HepG2 (cell line): ENCODE data around the gene CCDC183. TPM values are rescaled to one million over a fixed set of nuclear protein-coding genes. Genes with fewer than 3 reads are reported as not detected.

Source experiments
- GFI1 ChIP-seq: sonication (generic); formaldehyde crosslinking; IDR thresholded peaks from 2 replicates; pipeline ENCODE4 v1.5.0; 2020; ENCODE audit warnings: missing genetic modification reagents, mild to moderate bottlenecking, borderline replicate concordance
- HIC2 ChIP-seq: sonication (generic); formaldehyde crosslinking; IDR thresholded peaks from 2 replicates; pipeline ENCODE4 v1.9.0; 2022; ENCODE audit warnings: low read depth, missing genetic modification reagents
- HNF4A ChIP-seq: sonication (generic); formaldehyde crosslinking; IDR thresholded peaks from 2 replicates; pipeline ENCODE4 v1.4.0; 2020; ENCODE audit warnings: missing genetic modification reagents
- HNRNPH1 ChIP-seq: fragments of 200-400 bp; formaldehyde crosslinking; optimal IDR thresholded peaks from 2 replicates; pipeline ENCODE3; 2017; ENCODE audit warnings: mild to moderate bottlenecking, low read depth, low read length
- KLF12 ChIP-seq: sonication (generic); formaldehyde crosslinking; IDR thresholded peaks from 2 replicates; pipeline ENCODE4 v1.4.0; 2020; ENCODE audit warnings: missing genetic modification reagents, borderline replicate concordance
- MXD4 ChIP-seq: IDR thresholded peaks from 2 replicates; pipeline ENCODE4 v1.6.1; 2016; ENCODE audit warnings: mild to moderate bottlenecking, missing biosample characterization, missing genetic modification reagents
- NBN ChIP-seq: fragments of 450-650 bp; conservative IDR thresholded peaks from 2 replicates; pipeline ENCODE4 v1.6.1; 2017
- NR3C1 ChIP-seq: sonication (generic); formaldehyde crosslinking; IDR thresholded peaks from 2 replicates; pipeline ENCODE4 v1.4.0; 2020; ENCODE audit warnings: missing genetic modification reagents
- RORA ChIP-seq: sonication (generic); formaldehyde crosslinking; IDR thresholded peaks from 2 replicates; pipeline ENCODE4 v1.5.0; 2020; ENCODE audit warnings: mild to moderate bottlenecking, missing genetic modification reagents, moderate library complexity
- SALL2 ChIP-seq: sonication (generic); formaldehyde crosslinking; IDR thresholded peaks from 2 replicates; pipeline ENCODE4 v1.8.1; 2023; ENCODE audit warnings: mild to moderate bottlenecking, missing genetic modification reagents, inconsistent platforms
- SRF ChIP-seq: IDR thresholded peaks from 2 replicates; pipeline ENCODE4 v1.6.1; 2011; ENCODE audit warnings: mild to moderate bottlenecking, low read depth, low read length, moderate library complexity
- ZFX ChIP-seq: sonication (generic); formaldehyde crosslinking; IDR thresholded peaks from 2 replicates; pipeline ENCODE4 v1.4.0; 2020; ENCODE audit warnings: mild to moderate bottlenecking, low read depth, missing genetic modification reagents, moderate library complexity
- ZNF263 ChIP-seq: sonication (generic); formaldehyde crosslinking; IDR thresholded peaks from 2 replicates; pipeline ENCODE4 v1.4.0; 2020; ENCODE audit warnings: missing genetic modification reagents
- ZNF34 ChIP-seq: sonication (generic); formaldehyde crosslinking; IDR thresholded peaks from 2 replicates; pipeline ENCODE4 v1.4.0; 2020; ENCODE audit warnings: mild to moderate bottlenecking, missing genetic modification reagents, borderline replicate concordance
- ZNF431 ChIP-seq: sonication (generic); formaldehyde crosslinking; IDR thresholded peaks from 2 replicates; pipeline ENCODE4 v1.9.0; 2022; ENCODE audit warnings: missing genetic modification reagents, low read depth, mild to moderate bottlenecking, borderline replicate concordance
- ZNF510 ChIP-seq: sonication (generic); formaldehyde crosslinking; IDR thresholded peaks from 2 replicates; pipeline ENCODE4 v1.4.0; 2020; ENCODE audit warnings: low read depth, mild to moderate bottlenecking, missing genetic modification reagents
- ZNF607 ChIP-seq: sonication (generic); formaldehyde crosslinking; IDR thresholded peaks from 2 replicates; pipeline ENCODE4 v1.5.1; 2020; ENCODE audit warnings: missing genetic modification reagents, mild to moderate bottlenecking, borderline replicate concordance
- ZNF775 ChIP-seq: sonication (generic); formaldehyde crosslinking; IDR thresholded peaks from 2 replicates; pipeline ENCODE4 v1.4.0; 2020; ENCODE audit warnings: missing genetic modification reagents, mild to moderate bottlenecking, moderate library complexity, borderline replicate concordance
- ZNF879 ChIP-seq: sonication (generic); formaldehyde crosslinking; IDR thresholded peaks from 2 replicates; pipeline ENCODE4 v1.8.1; 2023; ENCODE audit warnings: missing genetic modification reagents
- polyA plus RNA-seq, 8 experiments: library from polyadenylated mRNA; depleted of rRNA in 3 of 8; stranded (reverse) in 7 of 8; unstranded in 1 of 8; fragments of >200 nt; fragmentation: Illumina TruSeq in 4 of 8; extraction: Trizol in 4 of 8; gene quantifications; 2 replicates each; pipeline versions ENCODE4 v1.2.1 to v1.2.3, GENCODE V29; 2011 to 2016; ENCODE audit warnings: low read depth in 4 of 8, missing spikeins in 1 of 8, mixed read lengths in 1 of 8; ENCODE audit not compliant: insufficient read depth in 1 of 8
- total RNA-seq, 5 experiments: library from RNA; depleted of rRNA; stranded (reverse); fragments of >200 nt; fragmentation: Illumina TruSeq; extraction: Trizol; gene quantifications; 2 replicates each; pipeline ENCODE4 v1.2.3, GENCODE V29; 2016; ENCODE audit warnings: low read depth in 1 of 5
- TF ChIP-seq, protein P1 (sequence below): sonication (generic); formaldehyde crosslinking; IDR thresholded peaks from 2 replicates; pipeline ENCODE4 v1.9.0; 2021; ENCODE audit warnings: missing genetic modification reagents, borderline replicate concordance
- TF ChIP-seq, protein P2 (sequence below): sonication (generic); formaldehyde crosslinking; IDR thresholded peaks from 2 replicates; pipeline ENCODE4 v1.4.0; 2020; ENCODE audit warnings: missing genetic modification reagents

CCDC183 gene
- total and polyA plus RNA-seq, 2 of the 13 experiments (the other 11 are each of a cell fraction or from before 2014, with no cell fraction given) = 5.0 to 66.4 TPM

- TF ChIP-seq, protein P1, sequence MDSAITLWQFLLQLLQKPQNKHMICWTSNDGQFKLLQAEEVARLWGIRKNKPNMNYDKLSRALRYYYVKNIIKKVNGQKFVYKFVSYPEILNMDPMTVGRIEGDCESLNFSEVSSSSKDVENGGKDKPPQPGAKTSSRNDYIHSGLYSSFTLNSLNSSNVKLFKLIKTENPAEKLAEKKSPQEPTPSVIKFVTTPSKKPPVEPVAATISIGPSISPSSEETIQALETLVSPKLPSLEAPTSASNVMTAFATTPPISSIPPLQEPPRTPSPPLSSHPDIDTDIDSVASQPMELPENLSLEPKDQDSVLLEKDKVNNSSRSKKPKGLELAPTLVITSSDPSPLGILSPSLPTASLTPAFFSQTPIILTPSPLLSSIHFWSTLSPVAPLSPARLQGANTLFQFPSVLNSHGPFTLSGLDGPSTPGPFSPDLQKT (CRISPR knock-in tag) = no peak
- TF ChIP-seq ZNF879 (CRISPR knock-in tag) = no peak
- TF ChIP-seq HNF4A = no peak
- TF ChIP-seq ZNF263 = no peak
- TF ChIP-seq GFI1 (CRISPR knock-in tag) = no peak
- no peak for TF ChIP-seq NR3C1 (CRISPR knock-in tag)
- no peak for TF ChIP-seq ZNF775 (CRISPR knock-in tag)
- no peak for TF ChIP-seq ZNF510 (CRISPR knock-in tag)
- no peak for TF ChIP-seq ZNF34
- TF ChIP-seq MXD4 (CRISPR knock-in tag) = no peak
- TF ChIP-seq HIC2 (CRISPR knock-in tag) = no peak
- no peak for TF ChIP-seq SALL2 (CRISPR knock-in tag)
- no peak for TF ChIP-seq SRF
- peak; percentile 12; the same call in 1 of the 2 replicates for TF ChIP-seq ZNF607 (CRISPR knock-in tag)
- TF ChIP-seq, protein P2, sequence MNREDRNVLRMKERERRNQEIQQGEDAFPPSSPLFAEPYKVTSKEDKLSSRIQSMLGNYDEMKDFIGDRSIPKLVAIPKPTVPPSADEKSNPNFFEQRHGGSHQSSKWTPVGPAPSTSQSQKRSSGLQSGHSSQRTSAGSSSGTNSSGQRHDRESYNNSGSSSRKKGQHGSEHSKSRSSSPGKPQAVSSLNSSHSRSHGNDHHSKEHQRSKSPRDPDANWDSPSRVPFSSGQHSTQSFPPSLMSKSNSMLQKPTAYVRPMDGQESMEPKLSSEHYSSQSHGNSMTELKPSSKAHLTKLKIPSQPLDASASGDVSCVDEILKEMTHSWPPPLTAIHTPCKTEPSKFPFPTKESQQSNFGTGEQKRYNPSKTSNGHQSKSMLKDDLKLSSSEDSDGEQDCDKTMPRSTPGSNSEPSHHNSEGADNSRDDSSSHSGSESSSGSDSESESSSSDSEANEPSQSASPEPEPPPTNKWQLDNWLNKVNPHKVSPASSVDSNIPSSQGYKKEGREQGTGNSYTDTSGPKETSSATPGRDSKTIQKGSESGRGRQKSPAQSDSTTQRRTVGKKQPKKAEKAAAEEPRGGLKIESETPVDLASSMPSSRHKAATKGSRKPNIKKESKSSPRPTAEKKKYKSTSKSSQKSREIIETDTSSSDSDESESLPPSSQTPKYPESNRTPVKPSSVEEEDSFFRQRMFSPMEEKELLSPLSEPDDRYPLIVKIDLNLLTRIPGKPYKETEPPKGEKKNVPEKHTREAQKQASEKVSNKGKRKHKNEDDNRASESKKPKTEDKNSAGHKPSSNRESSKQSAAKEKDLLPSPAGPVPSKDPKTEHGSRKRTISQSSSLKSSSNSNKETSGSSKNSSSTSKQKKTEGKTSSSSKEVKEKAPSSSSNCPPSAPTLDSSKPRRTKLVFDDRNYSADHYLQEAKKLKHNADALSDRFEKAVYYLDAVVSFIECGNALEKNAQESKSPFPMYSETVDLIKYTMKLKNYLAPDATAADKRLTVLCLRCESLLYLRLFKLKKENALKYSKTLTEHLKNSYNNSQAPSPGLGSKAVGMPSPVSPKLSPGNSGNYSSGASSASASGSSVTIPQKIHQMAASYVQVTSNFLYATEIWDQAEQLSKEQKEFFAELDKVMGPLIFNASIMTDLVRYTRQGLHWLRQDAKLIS (CRISPR knock-in tag) = no peak
- TF ChIP-seq NBN = no peak
- no peak for TF ChIP-seq ZFX (CRISPR knock-in tag)
- TF ChIP-seq RORA (CRISPR knock-in tag) = no peak
- no peak for TF ChIP-seq HNRNPH1
- TF ChIP-seq KLF12 (CRISPR knock-in tag) = no peak
- 0 out of 2 replicates have a peak, but pooled peaks have one; percentile 45 for TF ChIP-seq ZNF431 (CRISPR knock-in tag)
Measured at GRCh38 chr9:136793086-136793946, 2.8 kb upstream of the CCDC183 start (continued).
